HCT116 (cell line): Measurements from ENCODE around the gene ADARB2. TPM values are rescaled to one million over a fixed set of nuclear protein-coding genes. Genes with fewer than 3 reads are reported as not detected.

Experiments
- ATAC-seq: fragments of 200-7000 bp; cut with Tn5 transposase; 2 replicates; pipeline ENCODE4 v1.9.1; 2020; ENCODE audit warnings: mild to moderate bottlenecking, moderate library complexity
- BruUV-seq: library from RNA; stranded (reverse); fragments of 400-500 nt; replicated peaks from 2 replicates; lab custom pipeline; 2021; lab: Mats Ljungman, UMichigan
- CTCF ChIA-PET: fragments of 300-600 bp; sonication (Branson Sonifier 250); formaldehyde crosslinking; loops from one replicate; lab custom pipeline; 2021; ENCODE audit warnings: antibody characterized with exemption; lab: Charles Lee
- POLR2A ChIA-PET: fragments of 300-600, 350-600 bp; sonication (Branson Sonifier 250); formaldehyde crosslinking; loops from one replicate; lab custom pipeline; 2021; ENCODE audit warnings: antibody characterized with exemption; lab: Charles Lee
- RAD21 ChIA-PET, 2 experiments: fragments of 300-600 bp; sonication (Branson Sonifier 250); formaldehyde crosslinking; loops; one replicate each; lab custom pipeline; 2023; ENCODE audit warnings: low total read pairs in 2 of 2; ENCODE audit not compliant: uncharacterized antibody in 2 of 2, unreplicated experiment in 2 of 2, low non-redundant PET in 1 of 2; lab: Charles Lee
- DNase-seq: peaks from one replicate; pipeline ENCODE4 v3.0.0-alpha.2; 2010; ENCODE audit warnings: low read depth, low spot score
- H2AFZ ChIP-seq: fragments of 200-600 bp; shearing (Covaris generic), sonication (generic); 2 replicates; pipeline ENCODE4 v1.6.1; 2017; ENCODE audit warnings: low read depth, mixed run types, mixed read lengths, antibody characterized with exemption, low read length; ENCODE audit not compliant: poor library complexity, severe bottlenecking
- H3K27ac ChIP-seq: 2 replicates; pipeline ENCODE4 v1.5.1; 2012; ENCODE audit warnings: low read depth, low read length
- H3K27me3 ChIP-seq: fragments of 200-600 bp; sonication (generic); 2 replicates; pipeline ENCODE4 v1.6.1; 2016; ENCODE audit warnings: mixed run types, low read length, mixed read lengths; ENCODE audit not compliant: insufficient read depth
- H3K36me3 ChIP-seq, 2 experiments: fragments of 200-500 bp in 1 of 2; fragments of 200-600 bp in 1 of 2; sonication (Bioruptor generic) in 1 of 2; sonication (generic) in 1 of 2; 2 replicates each; pipeline versions ENCODE4 v1.5.1 to v1.6.1; 2014 to 2016; ENCODE audit warnings: low read length in 2 of 2, inconsistent platforms in 1 of 2, mixed read lengths in 1 of 2, mixed run types in 1 of 2; ENCODE audit not compliant: insufficient read depth in 2 of 2, control insufficient read depth in 1 of 2
- H3K4me1 ChIP-seq, 2 experiments: fragments of 200-600 bp in 1 of 2; sonication (generic) in 1 of 2; 2 replicates each; pipeline versions ENCODE4 v1.5.1 to v1.6.1; 2012 to 2017; ENCODE audit warnings: low read length in 2 of 2, inconsistent platforms in 1 of 2, mild to moderate bottlenecking in 1 of 2, mixed read lengths in 1 of 2, mixed run types in 1 of 2, moderate library complexity in 1 of 2; ENCODE audit not compliant: insufficient read depth in 2 of 2, control insufficient read depth in 1 of 2
- H3K4me2 ChIP-seq: fragments of 200-600 bp; sonication (generic); 2 replicates; pipeline ENCODE4 v1.6.1; 2017; ENCODE audit warnings: mixed run types, low read length, mixed read lengths
- H3K4me3 ChIP-seq, 2 experiments: fragments of 200-600 bp in 1 of 2; sonication (generic) in 1 of 2; replicated peaks in 1 of 2; 2 replicates each; pipeline ENCODE4 v1.5.1; 2011 to 2016; ENCODE audit warnings: low read length in 2 of 2, control low read depth in 1 of 2, low read depth in 1 of 2, mild to moderate bottlenecking in 1 of 2, mixed read lengths in 1 of 2, mixed run types in 1 of 2
- H3K79me2 ChIP-seq: fragments of 200-600 bp; sonication (generic); 2 replicates; pipeline ENCODE4 v1.6.1; 2017; ENCODE audit warnings: mild to moderate bottlenecking, mixed run types, low read length, moderate library complexity, mixed read lengths; ENCODE audit not compliant: insufficient read depth
- H3K9ac ChIP-seq: fragments of 200-600 bp; sonication (generic); 2 replicates; pipeline ENCODE4 v1.6.1; 2016; ENCODE audit warnings: low read length, mixed read lengths
- H3K9me2 ChIP-seq: fragments of 200-600 bp; sonication (generic), shearing (Covaris generic); 2 replicates; pipeline ENCODE4 v1.6.1; 2017; ENCODE audit warnings: mixed run types, mild to moderate bottlenecking, moderate library complexity; ENCODE audit not compliant: insufficient read depth
- H3K9me3 ChIP-seq, 2 experiments: fragments of 200-500 bp in 1 of 2; fragments of 200-600 bp in 1 of 2; sonication (Bioruptor generic) in 1 of 2; sonication (generic) in 1 of 2; 2 replicates each; pipeline ENCODE4 v1.6.1; 2014 to 2017; ENCODE audit warnings: low read length in 2 of 2, mixed read lengths in 2 of 2, inconsistent platforms in 1 of 2, low read depth in 1 of 2, mild to moderate bottlenecking in 1 of 2, mixed run types in 1 of 2, moderate library complexity in 1 of 2; ENCODE audit not compliant: control insufficient read depth in 1 of 2, insufficient read depth in 1 of 2
- H4K20me1 ChIP-seq: fragments of 200-600 bp; sonication (generic), shearing (Covaris generic); 2 replicates; pipeline ENCODE4 v1.6.1; 2017; ENCODE audit warnings: mixed run types, mild to moderate bottlenecking, moderate library complexity; ENCODE audit not compliant: insufficient read depth
- CBX3 ChIP-seq: IDR thresholded peaks from 2 replicates; pipeline ENCODE4 v1.6.1; 2012; ENCODE audit warnings: low read depth
- EGR1 ChIP-seq: IDR thresholded peaks from 2 replicates; pipeline ENCODE4 v1.6.1; 2012; ENCODE audit warnings: low read depth
- ELF1 ChIP-seq: IDR thresholded peaks from 2 replicates; pipeline ENCODE4 v1.6.1; 2012; ENCODE audit warnings: low read depth, borderline replicate concordance
- POLR2A ChIP-seq: IDR thresholded peaks from 2 replicates; pipeline ENCODE4 v1.7.0; 2011; ENCODE audit warnings: borderline replicate concordance; ENCODE audit not compliant: insufficient read depth, insufficient read length; ENCODE audit errors: extremely low read depth
- SP1 ChIP-seq: IDR thresholded peaks from 2 replicates; pipeline ENCODE4 v1.6.1; 2012; ENCODE audit warnings: low read depth
- ZFX ChIP-seq: fragments of 450-650 bp; IDR thresholded peaks from 2 replicates; pipeline ENCODE4 v1.6.1; 2017
- ZNF274 ChIP-seq: fragments of 200-500 bp; sonication (Bioruptor generic); IDR thresholded peaks from 2 replicates; pipeline ENCODE4 v1.6.1; 2014; ENCODE audit warnings: mild to moderate bottlenecking, low read depth, low read length, inconsistent platforms
- intact Hi-C: fragments of 100-400 bp; cut with micrococcal nuclease; formaldehyde crosslinking; loops from 2 replicates; pipeline ENCODE4 v1.10.0; 2022
- total RNA-seq: library from RNA; stranded (reverse); gene quantifications from one replicate; pipeline ENCODE4 v1.2.1, GENCODE V29; 2021; ENCODE audit not compliant: unreplicated experiment
- TF ChIP-seq, protein P1 (sequence below): IDR thresholded peaks from 2 replicates; pipeline ENCODE4 v1.6.1; 2012; ENCODE audit warnings: low read depth
- TF ChIP-seq, protein P2 (sequence below): IDR thresholded peaks from 2 replicates; pipeline ENCODE4 v1.6.1; 2011; ENCODE audit warnings: mild to moderate bottlenecking, low read length, moderate library complexity; ENCODE audit not compliant: insufficient replicate concordance; ENCODE audit errors: extremely low read depth

The ADARB2 gene
- total RNA-seq, 1 experiment from 2014 or later: not detected

DNA sequence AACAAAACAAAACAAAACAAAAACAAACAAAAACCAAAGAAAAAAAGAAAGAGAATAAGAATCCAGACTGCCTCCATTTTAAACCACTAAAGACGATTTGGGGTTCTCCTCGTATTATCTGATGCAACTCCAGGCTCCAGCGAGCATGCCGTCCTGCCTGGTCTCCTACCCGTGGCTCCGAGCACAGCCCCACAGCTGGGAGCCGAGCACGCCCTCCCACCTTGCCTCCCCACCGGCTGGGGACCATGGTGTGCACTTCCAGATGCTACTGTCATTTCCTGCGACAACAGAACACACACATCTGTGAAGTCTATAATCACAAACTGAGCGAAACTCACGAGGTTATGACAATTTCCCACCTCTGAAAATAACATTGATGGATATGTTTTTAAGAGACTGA is 113.1 kb downstream of the ADARB2 start:
- no peaks in the 10 kb centered on the region for H3K9me2 ChIP-seq
- no peak overlapping the region for H3K4me2 ChIP-seq
- peaks cover 6% of the 10 kb centered on the region; the same call in 1 of the 2 replicates for H3K27me3 ChIP-seq
- no peaks in the 10 kb centered on the region for H4K20me1 ChIP-seq
- H2AFZ ChIP-seq: no peak overlapping the region
- H3K27ac ChIP-seq: no peak overlapping the region
- ChIA-PET CTCF (no interaction called here), POLR2A (no interaction called here), RAD21 (no interaction called here)
- ATAC-seq: no peak
- no peaks in the 10 kb centered on the region for H3K36me3 ChIP-seq
- no peak overlapping the region for H3K4me3 ChIP-seq
- DNase-seq: no peak
- intact Hi-C loops: no loop called here
- no peaks in the 10 kb centered on the region for H3K79me2 ChIP-seq
- TF ChIP-seq CBX3 (no peak), ZFX (no peak), EGR1 (no peak), POLR2A (no peak), SP1 (no peak), ELF1 (no peak), ZNF274 (no peak)
- TF ChIP-seq, protein P1, sequence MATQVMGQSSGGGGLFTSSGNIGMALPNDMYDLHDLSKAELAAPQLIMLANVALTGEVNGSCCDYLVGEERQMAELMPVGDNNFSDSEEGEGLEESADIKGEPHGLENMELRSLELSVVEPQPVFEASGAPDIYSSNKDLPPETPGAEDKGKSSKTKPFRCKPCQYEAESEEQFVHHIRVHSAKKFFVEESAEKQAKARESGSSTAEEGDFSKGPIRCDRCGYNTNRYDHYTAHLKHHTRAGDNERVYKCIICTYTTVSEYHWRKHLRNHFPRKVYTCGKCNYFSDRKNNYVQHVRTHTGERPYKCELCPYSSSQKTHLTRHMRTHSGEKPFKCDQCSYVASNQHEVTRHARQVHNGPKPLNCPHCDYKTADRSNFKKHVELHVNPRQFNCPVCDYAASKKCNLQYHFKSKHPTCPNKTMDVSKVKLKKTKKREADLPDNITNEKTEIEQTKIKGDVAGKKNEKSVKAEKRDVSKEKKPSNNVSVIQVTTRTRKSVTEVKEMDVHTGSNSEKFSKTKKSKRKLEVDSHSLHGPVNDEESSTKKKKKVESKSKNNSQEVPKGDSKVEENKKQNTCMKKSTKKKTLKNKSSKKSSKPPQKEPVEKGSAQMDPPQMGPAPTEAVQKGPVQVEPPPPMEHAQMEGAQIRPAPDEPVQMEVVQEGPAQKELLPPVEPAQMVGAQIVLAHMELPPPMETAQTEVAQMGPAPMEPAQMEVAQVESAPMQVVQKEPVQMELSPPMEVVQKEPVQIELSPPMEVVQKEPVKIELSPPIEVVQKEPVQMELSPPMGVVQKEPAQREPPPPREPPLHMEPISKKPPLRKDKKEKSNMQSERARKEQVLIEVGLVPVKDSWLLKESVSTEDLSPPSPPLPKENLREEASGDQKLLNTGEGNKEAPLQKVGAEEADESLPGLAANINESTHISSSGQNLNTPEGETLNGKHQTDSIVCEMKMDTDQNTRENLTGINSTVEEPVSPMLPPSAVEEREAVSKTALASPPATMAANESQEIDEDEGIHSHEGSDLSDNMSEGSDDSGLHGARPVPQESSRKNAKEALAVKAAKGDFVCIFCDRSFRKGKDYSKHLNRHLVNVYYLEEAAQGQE: no peak
- TF ChIP-seq, protein P2, sequence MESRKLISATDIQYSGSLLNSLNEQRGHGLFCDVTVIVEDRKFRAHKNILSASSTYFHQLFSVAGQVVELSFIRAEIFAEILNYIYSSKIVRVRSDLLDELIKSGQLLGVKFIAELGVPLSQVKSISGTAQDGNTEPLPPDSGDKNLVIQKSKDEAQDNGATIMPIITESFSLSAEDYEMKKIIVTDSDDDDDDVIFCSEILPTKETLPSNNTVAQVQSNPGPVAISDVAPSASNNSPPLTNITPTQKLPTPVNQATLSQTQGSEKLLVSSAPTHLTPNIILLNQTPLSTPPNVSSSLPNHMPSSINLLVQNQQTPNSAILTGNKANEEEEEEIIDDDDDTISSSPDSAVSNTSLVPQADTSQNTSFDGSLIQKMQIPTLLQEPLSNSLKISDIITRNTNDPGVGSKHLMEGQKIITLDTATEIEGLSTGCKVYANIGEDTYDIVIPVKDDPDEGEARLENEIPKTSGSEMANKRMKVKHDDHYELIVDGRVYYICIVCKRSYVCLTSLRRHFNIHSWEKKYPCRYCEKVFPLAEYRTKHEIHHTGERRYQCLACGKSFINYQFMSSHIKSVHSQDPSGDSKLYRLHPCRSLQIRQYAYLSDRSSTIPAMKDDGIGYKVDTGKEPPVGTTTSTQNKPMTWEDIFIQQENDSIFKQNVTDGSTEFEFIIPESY: no peak
- no peak overlapping the region for H3K9ac ChIP-seq
- no peaks in the 10 kb centered on the region for H3K4me1 ChIP-seq
- no TSS peak for BruUV-seq
- no peaks in the 10 kb centered on the region for H3K9me3 ChIP-seq
